DMS153 treated with DMSO at 0.1 percent for 48 hours (cell line): ENCODE results near the gene WWC2.
"Not testable (repeated sequence)": the region's sequence is repeated elsewhere in the genome, so short reads cannot be mapped to it uniquely, and the experiment has no call there.

Experiments used
- DNase-seq: peaks from one replicate; lab custom pipeline; 2025; ENCODE audit not compliant: unreplicated experiment; lab: John Stamatoyannopoulos, UW

Gene WWC2

GRCh38 chr4:183100298-183100599 lies 1.2 kb downstream of the WWC2 start:
- no peak for DNase-seq

DNA sequence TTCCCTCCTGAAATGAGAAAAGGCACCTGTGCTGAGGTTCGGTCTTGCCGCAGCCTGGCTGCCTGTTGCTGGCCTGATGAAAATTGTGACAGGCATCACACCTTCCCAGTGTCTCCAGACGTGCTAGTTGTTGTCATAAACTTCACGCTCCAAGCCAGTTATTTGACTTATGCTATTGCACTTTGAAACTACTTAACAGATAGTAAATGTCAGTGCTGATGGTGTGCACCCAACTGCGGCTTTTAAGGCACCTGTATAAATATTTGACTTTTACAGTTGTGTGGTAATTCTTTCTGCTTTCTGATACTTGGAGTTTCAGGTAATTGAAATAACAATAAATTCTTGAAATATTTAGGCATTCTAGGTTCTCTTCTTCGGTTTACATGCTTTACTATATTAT lies 1.8 kb downstream of the WWC2 start:
- DNase-seq = no peak

DNA sequence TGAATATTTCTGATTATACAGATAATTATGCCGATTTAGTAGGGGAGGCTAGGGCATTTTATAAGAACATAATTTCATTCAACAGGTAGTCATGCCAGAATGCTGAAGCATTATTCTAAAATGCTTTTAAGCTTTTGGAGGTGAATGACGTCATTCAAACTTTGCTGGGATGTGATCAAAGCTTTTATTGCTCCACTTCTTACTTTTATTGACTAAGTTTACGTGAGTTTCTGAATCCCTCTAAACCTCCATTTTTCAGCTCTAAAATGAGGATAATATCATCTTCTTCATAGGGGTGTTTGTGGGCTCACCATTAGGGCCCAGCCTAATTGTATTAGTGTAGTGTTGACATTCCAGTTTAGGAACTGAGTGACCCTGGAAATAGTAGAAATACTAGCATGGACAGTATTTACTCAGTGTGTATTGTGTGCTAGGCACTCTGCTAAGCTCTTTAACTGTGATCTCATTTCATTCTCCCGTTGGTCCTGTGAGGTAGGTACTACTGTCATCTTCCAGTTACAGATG lies 3.0 kb downstream of the WWC2 start:
- DNase-seq = no peak

- no peak for DNase-seq
These were observed 6.0 kb downstream of the WWC2 start for GRCh38 chr4:183105092-183105491.

DNA sequence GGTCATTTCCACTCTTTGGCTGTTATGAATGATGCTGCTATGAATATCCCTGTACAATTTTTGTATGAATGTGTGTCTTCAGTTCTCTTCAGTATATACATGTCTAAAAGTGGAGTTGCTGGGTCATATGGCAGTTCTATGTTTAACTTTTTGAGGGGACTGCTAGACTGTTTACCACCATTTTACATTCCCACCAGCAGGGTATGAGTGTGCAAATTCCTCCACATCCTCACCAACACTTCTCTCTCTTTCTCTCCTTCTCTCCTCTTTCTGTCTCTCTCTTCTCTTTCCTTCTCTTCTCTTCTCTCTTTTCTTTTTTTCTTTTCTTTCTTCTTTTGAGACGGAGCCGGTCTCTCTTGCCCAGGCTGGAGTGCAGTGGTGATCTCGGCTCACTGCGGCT lies 7.8 kb downstream of the WWC2 start:
- DNase-seq = no peak

DNA sequence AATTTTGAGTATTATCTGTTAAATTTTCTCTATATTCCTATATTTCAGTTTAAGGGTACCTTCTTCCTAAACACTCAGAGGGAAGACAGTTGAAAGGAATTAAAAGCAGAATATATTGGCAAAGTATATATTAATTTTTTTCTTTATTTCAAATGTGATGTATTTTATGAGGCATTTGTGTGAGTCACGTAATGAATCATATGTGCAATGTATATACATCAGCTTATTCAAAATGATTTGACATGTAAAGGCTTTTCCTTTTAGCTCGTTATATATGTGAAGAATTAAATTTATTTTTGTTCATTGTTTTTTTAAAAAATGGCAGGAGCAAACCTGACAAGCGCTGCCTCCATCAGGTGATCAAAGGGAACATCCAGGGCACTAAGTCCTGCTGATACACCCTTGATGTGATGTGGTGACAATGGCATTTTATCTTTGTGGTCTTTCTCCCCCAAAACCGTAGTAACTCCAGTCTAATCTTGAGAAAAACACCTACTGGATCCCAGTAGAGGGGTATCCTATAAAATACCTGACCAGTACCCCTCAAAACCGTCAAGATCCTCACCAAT lies 8.9 kb downstream of the WWC2 start:
- no peak for DNase-seq

DNA sequence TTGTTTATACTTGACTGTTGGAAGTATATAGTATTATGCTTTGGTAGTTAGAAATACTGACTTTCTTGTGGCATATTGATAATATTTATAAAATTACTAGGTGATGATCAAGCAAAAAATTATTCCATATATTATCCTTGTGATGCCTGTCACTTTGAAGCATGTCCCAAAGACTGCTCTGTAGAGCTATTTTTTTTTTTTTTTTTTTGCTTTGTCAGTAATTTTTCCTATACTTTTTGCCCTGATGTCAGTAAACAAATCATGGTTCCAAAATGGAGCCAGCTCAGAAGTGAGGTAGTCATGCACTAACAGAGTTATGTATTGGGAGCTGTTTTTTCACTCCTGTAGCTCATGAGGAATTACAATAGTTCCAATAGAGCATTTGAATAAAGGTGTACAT lies 11.2 kb downstream of the WWC2 start:
- no peak for DNase-seq

DNA sequence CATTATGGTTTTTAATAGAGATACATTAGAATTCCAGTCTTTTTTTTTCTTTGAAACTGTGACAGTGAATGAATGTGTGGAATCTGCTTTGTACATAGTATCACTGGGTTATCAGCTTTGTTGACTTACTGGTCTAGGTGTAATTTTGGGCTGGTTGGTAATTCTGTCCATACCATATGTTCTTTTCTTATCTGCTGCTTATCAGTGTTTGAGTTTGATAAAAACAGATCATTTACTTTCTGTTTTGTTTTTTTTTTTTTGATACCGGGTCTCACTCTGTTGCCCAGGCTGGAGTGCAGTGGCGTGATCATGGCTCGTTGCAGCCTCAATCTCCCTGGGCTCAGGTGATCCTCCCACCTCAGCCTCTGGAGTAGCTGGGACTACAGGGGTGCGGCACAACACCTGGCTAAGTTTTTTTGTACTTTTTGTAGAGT lies 12.4 kb downstream of the WWC2 start:
- DNase-seq = no peak

DNA sequence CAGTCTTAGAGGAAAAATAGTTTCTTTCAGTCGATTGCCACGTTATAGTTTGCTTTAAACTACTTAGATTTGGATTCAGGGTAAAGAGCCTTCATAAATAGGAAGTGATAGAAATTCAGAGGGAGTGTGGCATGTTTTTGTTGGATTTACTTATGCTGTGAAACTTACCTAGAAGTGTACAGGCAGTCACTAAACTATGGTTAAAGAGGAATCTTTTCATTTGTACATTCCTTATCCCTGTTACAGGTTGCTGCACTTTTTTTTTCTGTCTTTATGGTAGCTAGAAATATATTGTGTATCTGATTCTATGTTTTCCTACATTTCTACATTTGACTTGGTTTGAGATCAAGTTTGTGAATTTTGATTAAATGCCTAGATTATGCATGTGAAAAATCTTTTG lies 19.1 kb downstream of the WWC2 start:
- no peak for DNase-seq

DNA sequence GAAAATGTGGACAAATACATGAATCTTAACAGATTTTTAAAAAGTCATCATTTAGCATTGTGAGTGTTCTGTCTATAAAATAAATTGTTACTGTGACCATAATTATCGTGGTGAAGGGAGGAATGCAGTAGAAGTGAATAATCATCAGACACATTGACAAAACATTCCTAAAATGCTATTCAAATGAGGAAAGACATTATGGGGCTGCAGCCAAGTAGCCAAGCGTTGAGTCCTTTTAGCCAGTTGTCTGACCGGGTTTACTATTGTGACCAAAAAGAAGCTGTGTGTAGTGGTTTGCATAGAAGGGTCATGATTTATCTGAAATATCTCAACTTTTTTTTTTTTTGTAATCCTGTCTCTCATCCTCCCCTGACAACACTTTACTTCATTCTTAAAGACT lies 19.5 kb downstream of the WWC2 start:
- DNase-seq = no peak

DNA sequence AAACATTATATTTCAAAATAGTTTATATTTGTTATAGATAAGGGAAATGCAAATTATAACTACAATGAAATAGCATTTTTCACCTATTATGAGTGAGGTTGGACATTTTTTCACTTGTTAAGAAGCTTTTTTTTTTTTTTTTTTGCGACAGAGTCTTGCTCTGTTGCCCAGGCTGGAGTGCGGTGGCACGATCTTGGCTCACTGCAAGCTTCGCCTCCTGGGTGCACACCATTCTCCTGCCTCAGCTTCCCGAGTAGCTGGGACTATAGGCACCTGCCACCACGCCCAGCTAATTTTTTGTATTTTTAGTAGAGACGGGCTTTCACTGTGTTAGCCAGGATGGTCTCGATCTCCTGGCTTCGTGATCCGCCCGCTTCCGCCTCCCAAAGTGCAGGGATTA lies 22.6 kb downstream of the WWC2 start:
- not testable (repeated sequence) for DNase-seq

DNA sequence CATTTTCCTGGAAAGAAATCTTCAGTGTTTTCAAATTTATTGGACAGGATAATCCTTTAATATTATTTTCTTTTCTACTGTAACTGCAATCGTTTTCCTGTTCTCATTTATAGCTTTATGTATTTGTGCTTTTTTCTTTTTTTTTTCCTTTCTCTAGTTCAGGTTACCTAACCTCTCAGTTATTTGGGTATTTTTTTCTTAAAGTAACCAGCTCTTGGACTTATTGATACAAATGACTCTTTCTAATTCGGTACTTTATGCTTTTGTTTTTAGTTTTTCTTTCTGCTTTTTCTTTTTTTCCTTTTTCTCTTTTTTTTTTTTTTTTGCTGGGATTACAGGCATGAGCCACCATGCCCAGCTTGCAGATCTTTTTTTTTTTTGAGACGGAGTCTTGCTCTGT lies 25.2 kb downstream of the WWC2 start:
- no peak for DNase-seq

DNA sequence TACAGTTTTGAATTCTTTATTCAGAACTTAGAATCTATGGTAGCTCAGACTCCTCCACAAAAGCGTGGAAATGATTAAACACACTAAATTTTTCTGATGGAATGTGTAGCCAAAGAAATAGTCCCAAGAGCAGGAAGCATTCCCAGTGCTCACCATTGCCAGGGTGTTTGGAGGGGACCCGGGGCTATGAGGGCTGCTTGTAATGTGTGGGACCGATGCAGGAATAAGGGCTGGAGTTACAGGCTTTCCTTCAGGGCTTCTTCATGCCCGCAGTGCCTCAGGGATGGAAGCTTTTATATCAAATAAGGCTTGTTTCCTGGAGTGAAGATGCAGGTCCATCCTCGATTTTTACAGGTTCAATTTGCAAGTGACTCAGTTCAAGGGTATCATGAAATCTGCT lies 25.8 kb downstream of the WWC2 start:
- no peak for DNase-seq

DNA sequence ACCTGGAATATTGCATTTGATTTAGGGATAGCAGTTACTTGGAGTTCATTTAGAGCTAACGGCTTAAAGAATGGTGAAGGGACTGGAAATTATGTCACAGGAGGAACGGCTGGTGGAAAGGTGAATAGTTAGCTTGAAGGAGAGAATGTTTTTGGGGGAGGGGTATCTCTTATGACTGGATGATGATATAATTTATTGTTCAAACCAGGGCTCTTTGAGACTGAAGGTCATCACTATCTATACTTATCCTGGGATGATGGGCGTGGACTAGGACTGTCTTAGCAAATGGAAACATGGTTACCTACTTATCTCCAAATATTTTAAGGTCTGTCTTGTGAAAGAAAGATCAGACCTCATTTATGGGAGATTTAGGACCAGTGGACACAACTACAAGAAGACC lies 30.1 kb downstream of the WWC2 start:
- no peak for DNase-seq

- DNase-seq = no peak
These were observed 30.6 kb downstream of the WWC2 start for GRCh38 chr4:183129675-183130074.

GRCh38 chr4:183130328-183131155 lies 31.5 kb downstream of the WWC2 start:
- peak; percentile 81 for DNase-seq

- DNase-seq = no peak
These were observed 33.0 kb downstream of the WWC2 start for GRCh38 chr4:183132081-183132480.

DNA sequence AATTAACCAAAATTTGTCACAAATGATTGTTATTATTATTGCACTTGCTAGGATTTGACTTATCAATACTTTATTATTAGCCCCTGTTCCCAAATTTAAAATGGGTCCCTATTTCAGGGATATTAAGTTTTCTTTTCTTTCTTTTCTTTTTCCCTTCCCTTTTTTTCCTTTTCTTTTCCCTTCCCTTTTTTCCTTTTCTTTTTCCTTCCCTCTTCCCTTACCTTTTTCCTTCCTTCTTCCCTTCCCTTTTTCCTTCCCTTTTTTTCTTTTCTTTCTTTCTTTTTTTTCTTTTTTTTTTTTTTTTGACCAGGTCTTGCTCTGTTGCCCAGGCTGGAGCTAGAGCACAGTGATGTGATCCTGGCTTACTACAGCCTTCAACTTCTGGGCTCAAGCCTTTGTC lies 33.8 kb downstream of the WWC2 start:
- DNase-seq = no peak

- DNase-seq = no peak
These were observed 37.8 kb downstream of the WWC2 start for GRCh38 chr4:183136855-183137254.

- no peak for DNase-seq
These were observed 40.1 kb downstream of the WWC2 start for GRCh38 chr4:183139058-183139750.

DNA sequence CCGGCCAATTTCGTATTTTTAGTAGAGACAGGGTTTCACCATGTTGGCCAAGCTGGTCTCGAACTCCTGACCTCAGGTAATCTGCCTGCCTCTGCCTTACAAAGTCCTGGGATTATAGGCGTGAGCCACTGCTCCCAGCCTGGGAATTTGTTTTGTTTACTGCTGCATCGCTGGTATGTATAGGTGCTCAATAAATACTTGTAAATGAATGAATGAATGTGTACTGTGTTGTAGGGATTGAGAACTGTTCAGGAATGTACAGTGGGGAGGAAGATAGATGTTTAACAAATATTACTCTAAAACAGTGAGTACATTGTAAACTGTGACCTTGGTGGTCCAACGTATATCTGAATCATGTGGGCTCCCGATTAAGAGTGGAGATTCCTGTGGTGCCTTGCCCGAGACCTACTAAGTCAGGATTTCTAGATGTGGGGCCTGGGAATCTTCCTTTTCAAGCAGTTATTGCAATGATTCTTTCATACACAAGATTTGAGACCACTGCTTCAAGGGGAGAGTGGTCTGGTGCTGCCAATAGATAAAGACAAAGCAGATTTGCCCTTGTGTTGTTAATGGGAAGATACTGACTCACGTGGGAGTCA lies 41.0 kb downstream of the WWC2 start:
- DNase-seq = no peak

DNA sequence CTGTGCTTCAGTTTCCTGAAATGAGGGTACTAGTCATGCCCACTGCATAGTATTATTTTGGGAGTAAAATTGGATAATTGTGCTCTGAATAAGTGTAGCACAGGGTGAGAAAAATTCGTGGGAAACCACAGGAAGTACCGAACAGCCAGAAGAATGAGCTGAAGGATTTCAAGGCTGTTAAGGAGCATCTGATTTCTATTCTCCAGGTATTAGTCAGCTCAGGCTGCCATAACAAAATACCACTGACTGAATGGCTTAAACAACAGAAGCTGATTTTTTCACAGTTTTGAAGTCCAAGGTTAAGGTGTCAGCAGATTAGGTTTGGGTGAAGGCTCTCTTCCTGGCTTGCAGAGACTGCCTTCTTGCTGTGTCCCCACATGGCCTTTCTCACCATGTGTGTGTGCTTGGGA lies 41.9 kb downstream of the WWC2 start:
- DNase-seq = no peak
